ENCODE data around the gene MAGI3. TPM values are rescaled to one million over a fixed set of nuclear protein-coding genes. Genes with fewer than 3 reads are reported as not detected.

MAGI3 gene
- total RNA-seq, 1 experiment from 2014 or later = 7.2 TPM

DNA sequence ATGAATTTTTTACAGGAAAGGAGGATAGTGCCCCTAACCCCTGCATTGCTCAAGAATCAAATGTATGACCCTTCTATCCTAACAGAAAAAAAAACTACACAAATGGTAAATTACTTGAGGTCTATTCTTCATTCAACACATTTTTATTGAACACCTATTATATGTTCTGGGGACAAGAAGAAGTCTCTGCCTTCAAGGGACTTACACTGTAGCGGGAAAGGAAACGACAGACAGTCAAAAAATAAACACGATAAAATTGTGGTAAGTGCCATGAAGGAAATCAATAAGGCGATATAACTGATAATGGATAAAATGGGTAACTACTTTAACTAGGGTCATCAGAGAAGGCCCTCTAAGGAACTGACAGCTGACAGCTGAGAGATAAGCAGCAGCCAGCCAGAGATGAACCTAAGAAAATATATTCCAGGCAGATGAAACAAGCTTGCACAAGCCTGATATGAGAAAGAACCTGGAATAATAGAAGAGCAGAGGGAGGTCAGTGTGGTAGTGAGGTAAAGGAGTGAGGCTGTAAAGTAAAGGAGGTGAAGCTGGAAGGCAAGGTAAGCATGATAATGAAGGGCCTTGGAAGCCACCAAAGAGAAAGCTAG lies 302.6 kb downstream of the MAGI3 start:
- ChIA-PET CTCF (no interaction called here), POLR2A (ENCODE audit: unreplicated experiment) (no interaction called here)
- Histone ChIP-seq H3K4me1 (ENCODE audit: insufficient read depth, low read length) (no peaks in the 10 kb centered on the region), H4K20me1 (ENCODE audit: low read length) (no peaks in the 10 kb centered on the region), H3K27ac (ENCODE audit: low read length) (no peak overlapping the region), H3F3A (ENCODE audit: low read length, unreplicated experiment) (no peaks in the 10 kb centered on the region), H3K9ac (ENCODE audit: low read length) (no peak overlapping the region), H3K4me3 (ENCODE audit: low read length) (no peak overlapping the region), H3K9me2 (replicated peaks; ENCODE audit: low read length) (no peaks in the 10 kb centered on the region), H3K36me3 (ENCODE audit: low read depth, low read length) (peaks cover 23% of the 10 kb centered on the region), H3K4me2 (ENCODE audit: low read length) (no peak overlapping the region), H3K27me3 (ENCODE audit: low read length) (no peaks in the 10 kb centered on the region), H3K79me2 (ENCODE audit: low read length) (no peaks in the 10 kb centered on the region), H2AFZ (ENCODE audit: low read length) (no peak overlapping the region), H3K9me3 (ENCODE audit: low read length) (peaks cover 13% of the 10 kb centered on the region; the same call in 1 of the 2 replicates)
- DNase-seq = no peak
- no peak for ATAC-seq
- intact Hi-C loops (cut with micrococcal nuclease) = no loop called here
- no peak for TF ChIP-seq EZH2phosphoT487 (IDR thresholded peaks at IDR 0.05; ENCODE audit: borderline replicate concordance, low read length)
- no peak for TF ChIP-seq EZH2 (IDR thresholded peaks at IDR 0.05; ENCODE audit: low read length, unreplicated experiment)
- TF ChIP-seq, protein P1, sequence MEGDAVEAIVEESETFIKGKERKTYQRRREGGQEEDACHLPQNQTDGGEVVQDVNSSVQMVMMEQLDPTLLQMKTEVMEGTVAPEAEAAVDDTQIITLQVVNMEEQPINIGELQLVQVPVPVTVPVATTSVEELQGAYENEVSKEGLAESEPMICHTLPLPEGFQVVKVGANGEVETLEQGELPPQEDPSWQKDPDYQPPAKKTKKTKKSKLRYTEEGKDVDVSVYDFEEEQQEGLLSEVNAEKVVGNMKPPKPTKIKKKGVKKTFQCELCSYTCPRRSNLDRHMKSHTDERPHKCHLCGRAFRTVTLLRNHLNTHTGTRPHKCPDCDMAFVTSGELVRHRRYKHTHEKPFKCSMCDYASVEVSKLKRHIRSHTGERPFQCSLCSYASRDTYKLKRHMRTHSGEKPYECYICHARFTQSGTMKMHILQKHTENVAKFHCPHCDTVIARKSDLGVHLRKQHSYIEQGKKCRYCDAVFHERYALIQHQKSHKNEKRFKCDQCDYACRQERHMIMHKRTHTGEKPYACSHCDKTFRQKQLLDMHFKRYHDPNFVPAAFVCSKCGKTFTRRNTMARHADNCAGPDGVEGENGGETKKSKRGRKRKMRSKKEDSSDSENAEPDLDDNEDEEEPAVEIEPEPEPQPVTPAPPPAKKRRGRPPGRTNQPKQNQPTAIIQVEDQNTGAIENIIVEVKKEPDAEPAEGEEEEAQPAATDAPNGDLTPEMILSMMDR (conservative IDR thresholded peaks at IDR 0.05; ENCODE audit: low read depth, low read length) = no peak
- BruUV-seq (replicated peaks) = no TSS peak

DNA sequence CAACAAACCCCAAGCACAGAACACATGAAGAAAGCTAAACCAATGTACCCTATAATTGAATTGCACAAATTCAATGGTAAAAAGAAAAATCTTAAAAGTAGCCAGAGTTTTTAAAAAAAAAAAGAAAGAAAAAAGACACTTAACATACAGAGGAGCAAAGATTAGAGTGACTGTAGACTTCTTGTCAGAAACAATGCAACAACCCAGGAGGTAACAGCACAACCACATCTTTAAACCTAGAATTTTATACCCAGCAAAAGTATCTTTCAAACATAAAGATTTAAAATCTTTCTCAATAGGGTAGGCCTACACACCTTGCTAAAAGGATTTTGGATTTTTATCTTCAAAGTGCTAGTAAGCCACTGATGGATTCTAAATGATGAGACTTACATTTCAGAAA lies 304.6 kb downstream of the MAGI3 start:
- Histone ChIP-seq H3K36me3 (ENCODE audit: low read depth, low read length) (peaks cover 23% of the 10 kb centered on the region), H2AFZ (ENCODE audit: low read length) (no peak overlapping the region), H3K27ac (ENCODE audit: low read length) (no peak overlapping the region), H3K9me3 (ENCODE audit: low read length) (peaks cover 13% of the 10 kb centered on the region; the same call in 1 of the 2 replicates), H3K4me3 (ENCODE audit: low read length) (no peak overlapping the region), H3K9ac (ENCODE audit: low read length) (no peak overlapping the region), H3K27me3 (ENCODE audit: low read length) (no peaks in the 10 kb centered on the region), H3K4me2 (ENCODE audit: low read length) (no peak overlapping the region), H3K4me1 (ENCODE audit: insufficient read depth, low read length) (no peaks in the 10 kb centered on the region), H3K9me2 (replicated peaks; ENCODE audit: low read length) (no peaks in the 10 kb centered on the region), H3F3A (ENCODE audit: low read length, unreplicated experiment) (no peaks in the 10 kb centered on the region), H4K20me1 (ENCODE audit: low read length) (no peaks in the 10 kb centered on the region), H3K79me2 (ENCODE audit: low read length) (no peaks in the 10 kb centered on the region)
- no TSS peak for BruUV-seq (replicated peaks)
- POLR2A ChIA-PET (ENCODE audit: unreplicated experiment) = no interaction called here
- CTCF ChIA-PET = no interaction called here
- TF ChIP-seq EZH2phosphoT487 (IDR thresholded peaks at IDR 0.05; ENCODE audit: borderline replicate concordance, low read length) = no peak
- no peak for TF ChIP-seq EZH2 (IDR thresholded peaks at IDR 0.05; ENCODE audit: low read length, unreplicated experiment)
- TF ChIP-seq, protein P1 (conservative IDR thresholded peaks at IDR 0.05; ENCODE audit: low read depth, low read length) = no peak
- intact Hi-C loops (cut with micrococcal nuclease) = no loop called here
- ATAC-seq (no peak), DNase-seq (no peak)

DNA sequence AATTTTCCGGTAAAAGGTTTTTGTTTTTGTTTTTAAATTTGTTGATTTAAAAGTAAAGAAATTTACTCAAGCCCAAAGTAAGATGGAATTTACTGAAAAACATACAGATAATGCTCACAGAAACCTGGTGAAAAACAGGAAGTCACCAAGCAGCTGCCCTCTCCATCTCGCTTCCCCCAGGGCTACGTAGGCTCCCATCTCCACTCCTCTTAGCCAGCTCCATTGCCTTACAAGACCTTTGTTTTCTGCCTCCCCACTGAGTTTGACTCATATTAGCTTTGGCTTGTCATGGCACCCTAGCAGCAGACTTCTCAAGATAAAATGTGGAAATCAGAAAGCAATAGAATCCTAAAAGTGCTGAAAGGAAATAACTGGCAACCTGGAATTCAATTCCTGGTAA lies 311.1 kb downstream of the MAGI3 start:
- ATAC-seq (no peak), DNase-seq (no peak)
- Histone ChIP-seq H3K27me3 (ENCODE audit: low read length) (no peaks in the 10 kb centered on the region), H4K20me1 (ENCODE audit: low read length) (no peaks in the 10 kb centered on the region), H3K4me3 (ENCODE audit: low read length) (no peak overlapping the region), H3K36me3 (ENCODE audit: low read depth, low read length) (no peaks in the 10 kb centered on the region; the same call in 1 of the 2 replicates), H3F3A (ENCODE audit: low read length, unreplicated experiment) (no peaks in the 10 kb centered on the region), H3K9me2 (replicated peaks; ENCODE audit: low read length) (no peaks in the 10 kb centered on the region), H3K4me1 (ENCODE audit: insufficient read depth, low read length) (no peaks in the 10 kb centered on the region), H3K4me2 (ENCODE audit: low read length) (no peak overlapping the region), H3K27ac (ENCODE audit: low read length) (no peak overlapping the region), H3K79me2 (ENCODE audit: low read length) (no peaks in the 10 kb centered on the region), H3K9ac (ENCODE audit: low read length) (no peak overlapping the region), H3K9me3 (ENCODE audit: low read length) (no peaks in the 10 kb centered on the region), H2AFZ (ENCODE audit: low read length) (no peak overlapping the region)
- POLR2A ChIA-PET (ENCODE audit: unreplicated experiment) = no interaction called here
- BruUV-seq (replicated peaks) = no TSS peak
- CTCF ChIA-PET = no interaction called here
- intact Hi-C loops (cut with micrococcal nuclease) = no loop called here
- TF ChIP-seq, protein P1 (conservative IDR thresholded peaks at IDR 0.05; ENCODE audit: low read depth, low read length) = no peak
- TF ChIP-seq EZH2 (IDR thresholded peaks at IDR 0.05; ENCODE audit: low read length, unreplicated experiment) = no peak
- TF ChIP-seq EZH2phosphoT487 (IDR thresholded peaks at IDR 0.05; ENCODE audit: borderline replicate concordance, low read length) = no peak

All from PC-3 (cell line).